CD4-positive, alpha-beta T cell (primary cell): Measurements from ENCODE around the gene APLP1. TPM values are rescaled to one million over a fixed set of nuclear protein-coding genes. Genes with fewer than 3 reads are reported as not detected.

Experiments
- ATAC-seq: fragments of 200-7000 bp; cut with Tn5 transposase; one replicate; pipeline ENCODE4 v1.10.0; 2022; ENCODE audit warnings: mild to moderate bottlenecking; ENCODE audit not compliant: poor library complexity
- CTCF ChIA-PET: fragments of 350-600 bp; sonication (Branson Sonifier 250); formaldehyde crosslinking; loops from one replicate; lab custom pipeline; 2021; ENCODE audit warnings: antibody characterized with exemption, inconsistent platforms; lab: Charles Lee
- POLR2A ChIA-PET: fragments of 350-600 bp; sonication (Branson Sonifier 250); formaldehyde crosslinking; loops from one replicate; lab custom pipeline; 2021; ENCODE audit warnings: antibody characterized with exemption, inconsistent platforms; lab: Charles Lee
- DNase-seq, 14 experiments: peaks; one replicate each; pipeline ENCODE4 v3.0.0-alpha.2; 2013 to 2020; ENCODE audit warnings: mixed read lengths in 2 of 14
- H3K27ac ChIP-seq, 2 donors: one replicate each; pipeline versions ENCODE4 v1.5.1 to v1.7.0; 2013; ENCODE audit warnings: low read length in 2 of 2, low read depth in 1 of 2, mild to moderate bottlenecking in 1 of 2
- H3K27me3 ChIP-seq, 2 experiments: 1 replicate in 1 of 2; 2 replicates in 1 of 2; pipeline versions ENCODE4 v1.6.1 to v1.7.0; 2013; ENCODE audit warnings: low read length in 2 of 2, control low read depth in 1 of 2, mild to moderate bottlenecking in 1 of 2, moderate library complexity in 1 of 2; ENCODE audit not compliant: insufficient read depth in 2 of 2, control insufficient read depth in 1 of 2
- H3K36me3 ChIP-seq: one replicate; pipeline ENCODE4 v1.6.1; 2013; ENCODE audit warnings: low read length, control low read depth; ENCODE audit not compliant: insufficient read depth
- H3K4me1 ChIP-seq: one replicate; pipeline ENCODE4 v1.6.1; 2013; ENCODE audit warnings: low read length, control low read depth; ENCODE audit not compliant: insufficient read depth
- H3K4me3 ChIP-seq: one replicate; pipeline ENCODE4 v1.5.1; 2013; ENCODE audit warnings: mild to moderate bottlenecking, low read length, moderate library complexity
- H3K9me3 ChIP-seq, 2 experiments: 1 replicate in 1 of 2; 2 replicates in 1 of 2; pipeline versions ENCODE4 v1.6.1 to v1.7.0; 2013; ENCODE audit warnings: low read length in 2 of 2, mild to moderate bottlenecking in 2 of 2, control low read depth in 1 of 2, moderate library complexity in 1 of 2; ENCODE audit not compliant: control insufficient read depth in 1 of 2, insufficient read depth in 1 of 2
- H3K27ac Mint-ChIP-seq: one replicate; pipeline ENCODE4 v1.8.0; 2020; ENCODE audit warnings: mixed read lengths
- H3K27me3 Mint-ChIP-seq: one replicate; pipeline ENCODE4 v1.8.0; 2021; ENCODE audit warnings: mixed read lengths
- H3K36me3 Mint-ChIP-seq: one replicate; pipeline ENCODE4 v1.8.0; 2021; ENCODE audit warnings: low read depth, mixed read lengths
- H3K4me1 Mint-ChIP-seq: one replicate; pipeline ENCODE4 v1.8.0; 2021; ENCODE audit warnings: low read depth, mixed read lengths
- H3K4me3 Mint-ChIP-seq: one replicate; pipeline ENCODE4 v1.8.0; 2020; ENCODE audit warnings: mild to moderate bottlenecking, mixed read lengths
- H3K9me3 Mint-ChIP-seq: one replicate; pipeline ENCODE4 v1.8.0; 2020; ENCODE audit warnings: mixed read lengths
- CTCF ChIP-seq: fragments of 200-600 bp; IDR thresholded peaks from one replicate; pipeline ENCODE4 v1.8.0; 2022; ENCODE audit warnings: antibody characterized with exemption, mild to moderate bottlenecking
- intact Hi-C, 2 experiments: fragments of 100-400 bp; cut with DNase I in 1 of 2; cut with micrococcal nuclease in 1 of 2; formaldehyde crosslinking; loops; one replicate each; pipeline versions ENCODE4 v1.15.1 to v1.9.0; 2023 to 2025; cut with DNase I, micrococcal nuclease
- total RNA-seq, 174 experiments: library from RNA in 2 of 174; stranded (reverse) in 2 of 174; gene quantifications; one replicate each; pipeline ENCODE4 v1.2.3 and lab custom pipeline; 2021 to 2026

APLP1 gene
- total RNA-seq, 2 experiments from 2014 or later: not detected

- Mint-ChIP-seq H3K4me1 (peaks cover 11% of the 10 kb centered on the region), H3K9me3 (no peaks in the 10 kb centered on the region), H3K27me3 (peaks cover 4% of the 10 kb centered on the region), H3K36me3 (peaks cover 48% of the 10 kb centered on the region), H3K4me3 (no peak overlapping the region), H3K27ac (no peak overlapping the region)
- no peak for TF ChIP-seq CTCF
- peaks cover 39% of the 10 kb centered on the region for H3K36me3 ChIP-seq
- H3K9me3 ChIP-seq: no peaks in the 10 kb centered on the region
- no peak overlapping the region for H3K4me3 ChIP-seq
- POLR2A ChIA-PET: interaction anchor here (0.9 to 1.0 kb wide), 2 partner anchors 26 to 45 kb away, joined by 3 read pairs; no protein-coding TSS in a partner anchor
- DNase-seq (no peak), ATAC-seq (no peak)
- H3K4me1 ChIP-seq: peaks cover 4% of the 10 kb centered on the region
- H3K27me3 ChIP-seq: no peaks in the 10 kb centered on the region
- intact Hi-C loops: no loop called here
- no peak overlapping the region for H3K27ac ChIP-seq
- CTCF ChIA-PET: interaction anchor here (0.6 kb wide), 1 partner anchor 193 kb away, joined by 3 read pairs; no protein-coding TSS in a partner anchor
Measured at GRCh38 chr19:35885904-35886303, 17.5 kb downstream of the APLP1 start.

- peaks cover 53% of the 10 kb centered on the region for H3K36me3 Mint-ChIP-seq
- H3K4me3 Mint-ChIP-seq: no peak overlapping the region
- no peaks in the 10 kb centered on the region for H3K27me3 ChIP-seq
- CTCF ChIA-PET: no interaction called here
- H3K4me3 ChIP-seq: no peak overlapping the region
- peaks cover 3% of the 10 kb centered on the region for H3K4me1 ChIP-seq
- no peak overlapping the region for H3K27ac ChIP-seq
- H3K4me1 Mint-ChIP-seq: peaks cover 12% of the 10 kb centered on the region
- H3K9me3 ChIP-seq: no peaks in the 10 kb centered on the region
- peaks cover 52% of the 10 kb centered on the region for H3K36me3 ChIP-seq
- POLR2A ChIA-PET: no interaction called here
- TF ChIP-seq CTCF: no peak
- intact Hi-C loops: no loop called here
- H3K9me3 Mint-ChIP-seq: no peaks in the 10 kb centered on the region
- no peak for ATAC-seq
- no peak for DNase-seq
- no peaks in the 10 kb centered on the region for H3K27me3 Mint-ChIP-seq
- H3K27ac Mint-ChIP-seq: no peak overlapping the region
Measured at GRCh38 chr19:35887197-35887596, 18.8 kb downstream of the APLP1 start.

DNA sequence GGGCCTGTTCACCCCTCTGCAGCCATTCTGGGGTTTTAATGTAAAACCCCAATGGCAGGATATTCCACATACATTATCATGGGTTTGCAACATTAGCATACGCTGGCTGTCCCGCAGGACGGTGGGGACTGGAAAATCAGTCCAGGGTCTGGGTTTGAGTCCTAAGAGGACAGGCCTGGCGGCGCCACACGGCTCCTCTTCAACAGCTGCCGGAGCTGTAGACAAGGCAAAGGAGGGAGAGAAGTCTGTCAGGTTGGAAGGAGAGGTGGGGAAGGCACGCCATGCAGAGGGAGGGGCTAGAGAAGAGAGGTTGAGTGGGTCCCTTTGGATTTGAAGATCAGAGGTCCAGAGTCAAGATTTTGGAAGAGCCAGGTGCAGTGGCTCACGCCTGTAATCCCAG, 20.0 kb downstream of the APLP1 start:
- intact Hi-C loops: no loop called here
- Mint-ChIP-seq H3K27ac (no peak overlapping the region), H3K4me1 (peaks cover 12% of the 10 kb centered on the region), H3K36me3 (peaks cover 65% of the 10 kb centered on the region), H3K4me3 (no peak overlapping the region), H3K27me3 (no peaks in the 10 kb centered on the region), H3K9me3 (no peaks in the 10 kb centered on the region)
- Histone ChIP-seq H3K4me1 (no peaks in the 10 kb centered on the region), H3K4me3 (no peak overlapping the region), H3K36me3 (peaks cover 62% of the 10 kb centered on the region), H3K27me3 (no peaks in the 10 kb centered on the region), H3K9me3 (no peaks in the 10 kb centered on the region), H3K27ac (no peak overlapping the region)
- ChIA-PET POLR2A (interaction anchor here (0.6 kb wide), 1 partner anchor 490 kb away, joined by 3 read pairs; the partner anchor contains the start of gene ZFP14), CTCF (no interaction called here)
- no peak for TF ChIP-seq CTCF
- ATAC-seq: no peak
- DNase-seq: no peak
